KMS-11 (cell line): ENCODE data around the gene TRIM49B.
"Not testable (repeated sequence)": the region's sequence is repeated elsewhere in the genome, so short reads cannot be mapped to it uniquely, and the experiment has no call there.

Source experiments
- H2AFZ ChIP-seq: fragments of 200-600 bp; sonication (generic); 2 replicates; pipeline ENCODE4 v1.6.1; 2016; ENCODE audit warnings: antibody characterized with exemption, mixed run types, low read depth
- H3K27ac ChIP-seq: fragments of 200-600 bp; sonication (generic); 2 replicates; pipeline ENCODE4 v1.6.1; 2016; ENCODE audit warnings: mild to moderate bottlenecking, mixed run types
- H3K27me3 ChIP-seq: fragments of 200-600 bp; sonication (generic); 2 replicates; pipeline ENCODE4 v1.6.1; 2017; ENCODE audit warnings: mild to moderate bottlenecking, low read depth, mixed run types, moderate library complexity; ENCODE audit not compliant: insufficient read depth
- H3K36me3 ChIP-seq: fragments of 200-600 bp; sonication (generic); 2 replicates; pipeline ENCODE4 v1.6.1; 2017; ENCODE audit warnings: mild to moderate bottlenecking, mixed run types; ENCODE audit not compliant: insufficient read depth
- H3K4me1 ChIP-seq: fragments of 200-600 bp; sonication (generic); 2 replicates; pipeline ENCODE4 v1.6.1; 2016; ENCODE audit warnings: mild to moderate bottlenecking, low read depth, mixed run types; ENCODE audit not compliant: poor library complexity, severe bottlenecking
- H3K4me2 ChIP-seq: fragments of 200-600 bp; sonication (generic); 2 replicates; pipeline ENCODE4 v1.7.0; 2016; ENCODE audit warnings: mild to moderate bottlenecking, mixed run types
- H3K4me3 ChIP-seq: fragments of 200-600 bp; sonication (generic); IDR thresholded peaks from 2 replicates; pipeline ENCODE4 v1.6.1; 2017; ENCODE audit warnings: low read depth, low read length, mixed read lengths; ENCODE audit not compliant: insufficient read depth
- H3K79me2 ChIP-seq: fragments of 200-600 bp; sonication (generic); 2 replicates; pipeline ENCODE4 v1.6.1; 2016; ENCODE audit warnings: low read depth, mixed run types; ENCODE audit not compliant: insufficient read depth
- H3K9ac ChIP-seq: fragments of 200-600 bp; sonication (generic); 2 replicates; pipeline ENCODE4 v1.6.1; 2016; ENCODE audit warnings: mild to moderate bottlenecking, mixed run types
- H4K20me1 ChIP-seq: fragments of 200-600 bp; sonication (generic); 2 replicates; pipeline ENCODE4 v1.6.1; 2016; ENCODE audit warnings: mild to moderate bottlenecking, mixed run types; ENCODE audit not compliant: insufficient read depth

Gene TRIM49B, protein sequence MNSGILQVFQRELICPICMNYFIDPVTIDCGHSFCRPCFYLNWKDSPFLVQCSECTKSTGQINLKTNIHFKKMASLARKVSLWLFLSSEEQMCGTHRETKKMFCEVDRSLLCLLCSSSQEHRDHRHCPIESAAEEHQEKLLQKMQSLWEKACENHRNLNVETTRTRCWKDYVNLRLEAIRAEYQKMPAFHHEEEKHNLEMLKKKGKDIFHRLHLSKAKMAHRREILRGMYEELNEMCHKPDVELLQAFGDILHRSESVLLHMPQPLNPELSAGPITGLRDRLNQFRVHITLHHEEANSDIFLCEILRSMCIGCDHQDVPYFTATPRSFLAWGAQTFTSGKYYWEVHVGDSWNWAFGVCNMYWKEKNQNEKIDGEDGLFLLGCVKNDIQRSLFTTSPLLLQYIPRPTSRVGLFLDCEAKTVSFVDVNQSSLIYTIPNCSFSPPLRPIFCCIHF

GRCh38 chr11:49028523-49028922 lies at the start of gene TRIM49B:
TRIM49B (plus strand) TSS chr11:49028823; CDS start chr11:49031600, 2,777 bp downstream.
- H3K27ac ChIP-seq, H4K20me1 ChIP-seq, H2AFZ ChIP-seq, H3K4me3 ChIP-seq, H3K79me2 ChIP-seq, H3K4me2 ChIP-seq, H3K9ac ChIP-seq, H3K36me3 ChIP-seq, H3K27me3 ChIP-seq, H3K4me1 ChIP-seq: not testable (repeated sequence)

DNA sequence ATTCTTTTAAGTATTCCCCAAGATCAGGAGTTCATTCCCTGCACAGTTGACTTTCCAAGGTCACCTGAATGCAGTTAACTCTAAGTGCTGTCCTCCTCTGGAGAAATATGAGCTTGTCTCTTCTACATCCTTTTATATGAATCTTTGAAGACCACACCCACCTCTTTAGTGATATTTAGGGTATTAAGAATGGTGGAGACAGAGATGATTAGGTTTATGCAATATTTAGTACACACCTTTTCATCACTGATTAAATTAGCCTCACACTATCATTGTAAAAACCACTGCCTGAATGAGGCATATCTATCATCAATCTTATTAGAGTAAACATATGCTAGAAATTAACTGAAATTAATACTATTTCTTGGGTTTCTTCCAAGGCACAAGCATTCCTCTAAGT lies 44.8 kb upstream of the TRIM49B start, which contains the start of gene TRIM51G:
Gene TRIM51G, minus strand, starts transcription at position 101 of the 400 bp plus-strand sequence. CDS start 2,190 bp downstream, outside the sequence.
- not testable (repeated sequence) for H3K79me2 ChIP-seq, H3K4me2 ChIP-seq, H2AFZ ChIP-seq, H3K4me1 ChIP-seq, H3K36me3 ChIP-seq, H3K9ac ChIP-seq, H4K20me1 ChIP-seq, H3K27me3 ChIP-seq, H3K27ac ChIP-seq, H3K4me3 ChIP-seq

DNA sequence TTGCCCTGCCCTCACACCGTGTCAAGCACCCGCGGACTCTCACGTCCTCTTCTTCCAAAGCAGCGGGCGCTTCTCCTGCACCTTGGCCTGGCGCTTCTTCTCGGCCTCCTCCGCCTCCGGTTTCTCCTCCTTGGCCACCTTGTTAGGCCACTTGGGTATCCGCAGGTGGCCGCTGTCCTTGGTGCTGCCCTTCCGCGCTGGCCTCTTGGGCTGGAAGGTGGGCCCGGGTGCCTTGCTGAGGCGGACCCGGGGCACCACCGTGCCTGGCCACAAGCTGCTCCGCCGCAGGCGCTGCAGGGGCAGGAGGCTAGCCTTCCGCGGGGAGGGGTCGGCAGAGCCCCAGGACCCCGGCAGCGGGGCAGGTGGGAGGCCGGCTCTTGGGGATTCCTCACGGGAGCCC lies 19.6 kb downstream of the TRIM49B start:
- not testable (repeated sequence) for H3K79me2 ChIP-seq, H3K9ac ChIP-seq, H3K4me3 ChIP-seq, H3K27ac ChIP-seq, H3K36me3 ChIP-seq, H3K4me1 ChIP-seq, H3K4me2 ChIP-seq, H4K20me1 ChIP-seq, H3K27me3 ChIP-seq, H2AFZ ChIP-seq

DNA sequence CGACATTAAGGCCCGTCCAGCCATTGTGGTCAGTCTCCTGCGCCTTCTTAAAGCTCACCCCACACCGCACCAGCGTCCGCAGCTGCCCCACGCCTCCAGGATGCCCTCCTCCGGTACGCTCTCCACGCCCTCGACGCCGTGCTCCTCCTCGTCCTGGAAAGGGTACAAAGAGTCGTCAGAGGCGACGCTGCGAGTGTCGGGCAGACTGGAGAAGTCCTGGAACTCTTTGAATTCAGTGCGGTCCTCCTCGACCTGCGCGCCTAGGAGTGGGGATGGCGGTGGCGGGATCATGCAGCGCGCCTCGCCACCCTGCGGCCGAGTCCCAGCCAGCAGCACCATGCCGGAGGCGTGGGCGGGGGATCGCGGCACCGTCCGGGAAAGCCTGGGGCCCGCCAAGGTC lies 21.2 kb downstream of the TRIM49B start:
- not testable (repeated sequence) for H3K4me2 ChIP-seq, H3K4me3 ChIP-seq, H3K36me3 ChIP-seq, H3K27ac ChIP-seq, H3K27me3 ChIP-seq, H4K20me1 ChIP-seq, H3K9ac ChIP-seq, H2AFZ ChIP-seq, H3K79me2 ChIP-seq, H3K4me1 ChIP-seq

DNA sequence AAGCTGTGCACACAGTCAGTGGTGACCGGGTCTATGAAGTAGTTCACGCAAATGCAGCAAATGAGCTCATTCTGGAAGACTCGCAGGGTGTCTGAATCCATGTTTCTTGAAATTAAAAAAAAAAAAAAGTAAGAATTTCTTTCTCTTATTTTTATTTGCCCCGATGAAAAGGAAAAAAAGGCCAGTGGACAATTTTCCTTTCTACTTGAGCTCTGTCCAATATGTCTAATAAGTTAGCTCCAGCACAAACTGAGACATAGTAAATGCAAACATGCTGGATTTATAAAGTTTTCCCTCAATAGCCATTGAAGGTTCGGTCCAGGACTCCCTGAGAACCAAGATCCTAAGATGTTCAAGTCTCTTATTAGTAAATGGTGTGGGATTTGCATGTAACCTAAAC lies 30.4 kb downstream of the TRIM49B start, which contains the start of gene TRIM64C:
Gene TRIM64C, minus strand, starts transcription at position 101 of the 400 bp plus-strand sequence. Its CDS starts 0 bp downstream, at position 101.
- H2AFZ ChIP-seq, H3K9ac ChIP-seq, H3K36me3 ChIP-seq, H3K4me2 ChIP-seq, H3K79me2 ChIP-seq, H3K27me3 ChIP-seq, H3K4me3 ChIP-seq, H3K4me1 ChIP-seq, H4K20me1 ChIP-seq, H3K27ac ChIP-seq: not testable (repeated sequence)

DNA sequence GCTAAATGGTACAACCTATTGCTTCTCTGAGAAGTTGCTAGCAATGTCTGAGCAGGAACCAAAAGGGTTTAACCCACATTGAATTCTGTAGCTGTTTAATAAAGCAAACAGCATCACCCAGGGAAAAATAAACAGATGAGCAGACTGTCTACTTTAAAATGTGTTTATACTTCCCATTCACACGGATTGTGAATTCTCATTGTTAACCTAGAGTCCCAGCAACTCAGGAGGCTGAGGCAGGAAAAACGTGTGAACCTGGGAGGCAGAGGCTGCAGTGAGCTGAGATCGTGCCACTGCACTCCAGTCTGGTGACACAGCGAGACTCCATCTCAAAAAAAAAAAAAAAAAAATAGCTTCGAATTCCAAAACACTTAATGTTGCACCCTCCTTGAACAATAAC lies 41.3 kb downstream of the TRIM49B start:
- not testable (repeated sequence) for H3K27ac ChIP-seq, H3K27me3 ChIP-seq, H4K20me1 ChIP-seq, H3K9ac ChIP-seq, H3K4me3 ChIP-seq, H3K4me2 ChIP-seq, H3K79me2 ChIP-seq, H3K4me1 ChIP-seq, H2AFZ ChIP-seq, H3K36me3 ChIP-seq
